Type B pancreatic cell (in vitro differentiated cells): Measurements from ENCODE around the gene PTPRM. TPM values are rescaled to one million over a fixed set of nuclear protein-coding genes. Genes with fewer than 3 reads are reported as not detected.

Source experiments
- DNase-seq: peaks from one replicate; pipeline ENCODE4 v3.0.0; 2021; ENCODE audit warnings: mixed read lengths; ENCODE audit not compliant: unreplicated experiment; ENCODE audit errors: extremely low spot score
- H3K27ac Mint-ChIP-seq: 2 replicates; pipeline ENCODE4 v1.8.0; 2021; ENCODE audit warnings: mild to moderate bottlenecking, mixed read lengths
- H3K27me3 Mint-ChIP-seq: 2 replicates; pipeline ENCODE4 v1.8.0; 2021; ENCODE audit warnings: mixed read lengths
- H3K36me3 Mint-ChIP-seq: 2 replicates; pipeline ENCODE4 v1.8.0; 2021; ENCODE audit warnings: mixed read lengths
- H3K4me1 Mint-ChIP-seq: one replicate; pipeline ENCODE4 v1.8.0; 2021; ENCODE audit warnings: mixed read lengths; ENCODE audit not compliant: unreplicated experiment
- H3K4me3 Mint-ChIP-seq: 2 replicates; pipeline ENCODE4 v1.8.0; 2021; ENCODE audit warnings: mild to moderate bottlenecking, mixed read lengths
- H3K9me3 Mint-ChIP-seq: 2 replicates; pipeline ENCODE4 v1.8.0; 2021; ENCODE audit warnings: mixed read lengths
- total RNA-seq: library from RNA; stranded (reverse); gene quantifications from 2 replicates; pipeline ENCODE4 v1.2.1, GENCODE V29; 2021; ENCODE audit warnings: low replicate concordance
- TF ChIP-seq, protein P1 (sequence below): fragments of 200-600 bp; sonication (generic); conservative IDR thresholded peaks from 2 replicates; pipeline ENCODE4 v1.5.0; 2021; ENCODE audit warnings: antibody characterized with exemption, mild to moderate bottlenecking

The PTPRM gene
- total RNA-seq, 1 donor from 2014 or later: 18.6 TPM

DNA sequence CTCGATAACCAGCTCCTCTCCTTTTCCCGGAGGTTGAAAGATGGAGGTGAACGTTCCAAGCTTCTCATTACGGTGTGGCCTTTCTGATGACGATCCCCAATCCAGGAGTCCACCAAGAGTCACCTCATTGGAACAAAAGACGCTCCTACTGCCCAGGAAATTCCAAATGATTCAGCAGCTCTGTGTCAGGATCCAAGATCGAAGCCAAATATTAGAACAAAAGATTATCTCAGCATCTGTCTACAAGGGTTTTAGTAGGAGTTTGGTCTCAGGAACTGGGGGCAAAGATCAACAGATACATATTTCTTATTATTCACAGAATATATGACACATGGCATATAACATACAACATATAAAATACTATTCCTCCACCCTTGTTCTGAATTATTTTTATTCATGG, 881.0 kb downstream of the PTPRM start:
- H3K27ac Mint-ChIP-seq: no peak overlapping the region
- TF ChIP-seq, protein P1, sequence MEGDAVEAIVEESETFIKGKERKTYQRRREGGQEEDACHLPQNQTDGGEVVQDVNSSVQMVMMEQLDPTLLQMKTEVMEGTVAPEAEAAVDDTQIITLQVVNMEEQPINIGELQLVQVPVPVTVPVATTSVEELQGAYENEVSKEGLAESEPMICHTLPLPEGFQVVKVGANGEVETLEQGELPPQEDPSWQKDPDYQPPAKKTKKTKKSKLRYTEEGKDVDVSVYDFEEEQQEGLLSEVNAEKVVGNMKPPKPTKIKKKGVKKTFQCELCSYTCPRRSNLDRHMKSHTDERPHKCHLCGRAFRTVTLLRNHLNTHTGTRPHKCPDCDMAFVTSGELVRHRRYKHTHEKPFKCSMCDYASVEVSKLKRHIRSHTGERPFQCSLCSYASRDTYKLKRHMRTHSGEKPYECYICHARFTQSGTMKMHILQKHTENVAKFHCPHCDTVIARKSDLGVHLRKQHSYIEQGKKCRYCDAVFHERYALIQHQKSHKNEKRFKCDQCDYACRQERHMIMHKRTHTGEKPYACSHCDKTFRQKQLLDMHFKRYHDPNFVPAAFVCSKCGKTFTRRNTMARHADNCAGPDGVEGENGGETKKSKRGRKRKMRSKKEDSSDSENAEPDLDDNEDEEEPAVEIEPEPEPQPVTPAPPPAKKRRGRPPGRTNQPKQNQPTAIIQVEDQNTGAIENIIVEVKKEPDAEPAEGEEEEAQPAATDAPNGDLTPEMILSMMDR: no peak
- H3K36me3 Mint-ChIP-seq: no peaks in the 10 kb centered on the region
- no peaks in the 10 kb centered on the region for H3K9me3 Mint-ChIP-seq
- H3K4me3 Mint-ChIP-seq: no peak overlapping the region
- H3K4me1 Mint-ChIP-seq: no peaks in the 10 kb centered on the region
- no peaks in the 10 kb centered on the region for H3K27me3 Mint-ChIP-seq
- DNase-seq: no peak

DNA sequence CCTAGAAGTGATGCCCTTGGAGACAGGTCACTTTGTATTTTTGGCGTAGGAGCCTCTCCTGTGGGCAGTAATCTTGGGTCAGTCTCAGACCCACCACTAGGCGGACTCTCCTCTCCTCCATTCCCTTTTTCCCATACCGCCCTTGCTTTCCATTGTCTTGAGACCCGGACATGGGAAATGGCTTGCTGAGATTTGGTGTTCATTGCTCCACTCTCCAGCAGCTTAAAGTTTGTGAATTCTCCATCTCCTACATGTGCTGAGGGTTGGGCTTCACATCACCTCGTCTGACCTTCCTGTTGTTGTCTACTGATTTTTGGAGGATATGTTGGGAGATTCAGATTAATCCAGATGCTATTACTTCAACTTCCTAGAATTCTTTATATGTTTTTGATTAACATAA, 882.9 kb downstream of the PTPRM start:
- no peaks in the 10 kb centered on the region for H3K27me3 Mint-ChIP-seq
- TF ChIP-seq, protein P1: peak; percentile 70
- DNase-seq: no peak
- no peaks in the 10 kb centered on the region for H3K9me3 Mint-ChIP-seq
- H3K4me3 Mint-ChIP-seq: no peak overlapping the region
- H3K4me1 Mint-ChIP-seq: no peaks in the 10 kb centered on the region
- no peak overlapping the region for H3K27ac Mint-ChIP-seq
- no peaks in the 10 kb centered on the region for H3K36me3 Mint-ChIP-seq

DNA sequence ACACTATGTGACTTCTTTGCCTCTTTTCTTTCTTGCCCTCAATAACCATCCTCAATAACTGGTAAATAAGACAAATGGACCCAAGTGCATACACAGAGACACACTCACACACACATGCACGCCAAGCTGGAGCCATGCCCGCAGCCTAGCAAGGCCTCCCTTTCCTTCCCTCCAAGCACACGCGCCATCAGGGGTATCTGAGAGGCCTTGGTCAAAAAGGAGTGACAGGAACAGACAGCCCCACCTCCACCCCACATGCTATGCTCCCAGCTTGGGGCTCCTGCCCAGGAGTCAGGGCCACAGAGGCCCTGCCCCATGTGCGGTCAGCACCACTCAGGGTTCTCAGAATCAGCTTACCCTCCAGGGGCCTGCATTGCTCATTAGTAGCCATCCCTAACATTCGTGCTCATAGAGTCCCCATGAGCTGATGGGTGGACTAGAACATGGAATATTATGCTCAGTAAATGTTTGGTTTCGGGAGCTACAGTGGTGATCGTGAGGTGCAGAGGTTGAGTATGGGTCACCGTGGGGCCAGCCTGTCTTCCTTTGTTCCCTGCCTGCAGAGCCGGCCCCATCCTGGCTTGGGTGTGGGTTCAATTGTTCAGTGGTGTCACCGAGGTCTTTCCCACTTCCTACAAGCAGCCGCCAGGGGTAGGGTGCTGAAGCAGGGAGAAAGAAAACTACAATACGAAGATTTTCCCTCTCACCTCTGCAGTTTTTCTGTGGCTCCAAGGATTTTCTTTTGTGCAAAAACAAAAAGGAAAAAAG, 884.0 kb downstream of the PTPRM start:
- no peaks in the 10 kb centered on the region for H3K4me1 Mint-ChIP-seq
- no peak overlapping the region for H3K27ac Mint-ChIP-seq
- DNase-seq: no peak
- H3K36me3 Mint-ChIP-seq: no peaks in the 10 kb centered on the region
- no peaks in the 10 kb centered on the region for H3K9me3 Mint-ChIP-seq
- no peak overlapping the region for H3K4me3 Mint-ChIP-seq
- TF ChIP-seq, protein P1: peak; percentile 36
- no peaks in the 10 kb centered on the region for H3K27me3 Mint-ChIP-seq

- Mint-ChIP-seq H3K27ac (no peak overlapping the region), H3K36me3 (no peaks in the 10 kb centered on the region), H3K9me3 (no peaks in the 10 kb centered on the region), H3K27me3 (no peaks in the 10 kb centered on the region), H3K4me3 (no peak overlapping the region), H3K4me1 (no peaks in the 10 kb centered on the region)
- no peak for DNase-seq
- TF ChIP-seq, protein P1: no peak
These were observed 886.4 kb downstream of the PTPRM start for GRCh38 chr18:8453528-8453927.

GRCh38 chr18:8454136-8454535, 887.0 kb downstream of the PTPRM start:
- Mint-ChIP-seq H3K4me1 (no peaks in the 10 kb centered on the region), H3K27ac (no peak overlapping the region), H3K9me3 (no peaks in the 10 kb centered on the region), H3K27me3 (no peaks in the 10 kb centered on the region), H3K36me3 (no peaks in the 10 kb centered on the region), H3K4me3 (no peak overlapping the region)
- TF ChIP-seq, protein P1: no peak
- no peak for DNase-seq
